Astrocyte (in vitro differentiated cells and primary cell): ENCODE measurements around the gene CCDC187.

Experiments used
- EZH2 ChIP-seq: IDR thresholded peaks from 2 replicates; pipeline ENCODE4 v1.6.1; 2012; ENCODE audit warnings: mild to moderate bottlenecking, low read length, inconsistent platforms; ENCODE audit not compliant: insufficient read depth
- TF ChIP-seq, protein P1 (sequence below): IDR thresholded peaks from 2 replicates; pipeline ENCODE4 v1.5.1; 2011; ENCODE audit warnings: low read depth, mild to moderate bottlenecking, inconsistent platforms, low read length, moderate library complexity; ENCODE audit not compliant: insufficient read depth

- TF ChIP-seq, protein P1, sequence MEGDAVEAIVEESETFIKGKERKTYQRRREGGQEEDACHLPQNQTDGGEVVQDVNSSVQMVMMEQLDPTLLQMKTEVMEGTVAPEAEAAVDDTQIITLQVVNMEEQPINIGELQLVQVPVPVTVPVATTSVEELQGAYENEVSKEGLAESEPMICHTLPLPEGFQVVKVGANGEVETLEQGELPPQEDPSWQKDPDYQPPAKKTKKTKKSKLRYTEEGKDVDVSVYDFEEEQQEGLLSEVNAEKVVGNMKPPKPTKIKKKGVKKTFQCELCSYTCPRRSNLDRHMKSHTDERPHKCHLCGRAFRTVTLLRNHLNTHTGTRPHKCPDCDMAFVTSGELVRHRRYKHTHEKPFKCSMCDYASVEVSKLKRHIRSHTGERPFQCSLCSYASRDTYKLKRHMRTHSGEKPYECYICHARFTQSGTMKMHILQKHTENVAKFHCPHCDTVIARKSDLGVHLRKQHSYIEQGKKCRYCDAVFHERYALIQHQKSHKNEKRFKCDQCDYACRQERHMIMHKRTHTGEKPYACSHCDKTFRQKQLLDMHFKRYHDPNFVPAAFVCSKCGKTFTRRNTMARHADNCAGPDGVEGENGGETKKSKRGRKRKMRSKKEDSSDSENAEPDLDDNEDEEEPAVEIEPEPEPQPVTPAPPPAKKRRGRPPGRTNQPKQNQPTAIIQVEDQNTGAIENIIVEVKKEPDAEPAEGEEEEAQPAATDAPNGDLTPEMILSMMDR: no peak
- TF ChIP-seq EZH2: no peak
Observed at GRCh38 chr9:136264031-136264430, 39.9 kb downstream of the CCDC187 start.
